ENCODE measurements around the gene ASH1L.

The ASH1L gene

GRCh38 chr1:155324717-155325602 is 237.6 kb downstream of the ASH1L start:
- no peak for FAIRE-seq

GRCh38 chr1:155324037-155324716 is 238.4 kb downstream of the ASH1L start:
- FAIRE-seq: peak; percentile 94

GRCh38 chr1:155323729-155324036 is 238.9 kb downstream of the ASH1L start:
- FAIRE-seq: no peak

GRCh38 chr1:155322953-155323728 is 239.5 kb downstream of the ASH1L start:
- FAIRE-seq: no peak

- FAIRE-seq: no peak
Observed at GRCh38 chr1:155322571-155322952, 240.0 kb downstream of the ASH1L start.

GRCh38 chr1:155321639-155322503 is 240.7 kb downstream of the ASH1L start:
- FAIRE-seq: no peak

GRCh38 chr1:155320661-155321617 is 241.7 kb downstream of the ASH1L start, which contains the start of gene RUSC1:
Gene RUSC1 (plus strand): TSS chr1:155320894. CDS start chr1:155321774, 880 bp downstream.
- FAIRE-seq: no peak

GRCh38 chr1:155320252-155320651 is 242.4 kb downstream of the ASH1L start:
- no peak for FAIRE-seq

GRCh38 chr1:155319536-155319935 is 243.1 kb downstream of the ASH1L start:
- FAIRE-seq: no peak

GRCh38 chr1:155318082-155318481 is 244.5 kb downstream of the ASH1L start:
- FAIRE-seq: no peak

GRCh38 chr1:155316922-155317321 is 245.7 kb downstream of the ASH1L start:
- FAIRE-seq: no peak

GRCh38 chr1:155313261-155313660 is 249.3 kb downstream of the ASH1L start:
- no peak for FAIRE-seq

- FAIRE-seq: no peak
Observed at GRCh38 chr1:155309423-155310021, 253.1 kb downstream of the ASH1L start.

GRCh38 chr1:155308493-155309422 is 253.8 kb downstream of the ASH1L start, which contains the start of gene FDPS:
Gene FDPS (plus strand): TSS chr1:155308866. CDS start chr1:155309790, 924 bp downstream.
- FAIRE-seq: peak; percentile 97

GRCh38 chr1:155307247-155307740 is 255.3 kb downstream of the ASH1L start:
- no peak for FAIRE-seq

- no peak for FAIRE-seq
Observed at GRCh38 chr1:155305881-155306391, 256.7 kb downstream of the ASH1L start.

GRCh38 chr1:155304558-155305063 is 258.0 kb downstream of the ASH1L start:
- no peak for FAIRE-seq

- no peak for FAIRE-seq
Observed at GRCh38 chr1:155301342-155301841, 261.2 kb downstream of the ASH1L start, which contains the start of gene PKLR. Gene PKLR (minus strand): TSS chr1:155301438. CDS start chr1:155301395, 43 bp downstream.
